Hepatocyte (in vitro differentiated cells): ENCODE data around the gene ROBO3.

ENCODE experiments used
- CTCF ChIP-seq: fragments of 200-600 bp; sonication (generic); IDR thresholded peaks from 2 replicates; pipeline ENCODE4 v1.5.1; 2016; ENCODE audit warnings: antibody characterized with exemption, mild to moderate bottlenecking; ENCODE audit not compliant: poor library complexity
- EZH2 ChIP-seq: fragments of 200-600 bp; sonication (generic); IDR thresholded peaks from 2 replicates; pipeline ENCODE4 v1.6.1; 2016; ENCODE audit warnings: antibody characterized with exemption, mild to moderate bottlenecking, borderline replicate concordance
- EZH2phosphoT487 ChIP-seq: fragments of 200-600 bp; sonication (generic); IDR thresholded peaks from one replicate; pipeline ENCODE4 v1.6.1; 2018; ENCODE audit warnings: antibody characterized with exemption, mild to moderate bottlenecking, low read depth, moderate library complexity; ENCODE audit not compliant: unreplicated experiment, severe bottlenecking

- TF ChIP-seq EZH2phosphoT487 (no peak), CTCF (no peak), EZH2 (no peak)
These were observed 25.6 kb downstream of the ROBO3 start for GRCh38 chr11:124890683-124891372.
